Upper lobe of left lung (tissue), 6 donors: ENCODE results near the gene GRIK5. TPM values are rescaled to one million over a fixed set of nuclear protein-coding genes. Genes with fewer than 3 reads are reported as not detected.

ENCODE experiments used
- ATAC-seq, 2 donors: fragments of 200-7000 bp; cut with Tn5 transposase; one replicate each; pipeline ENCODE4 v1.9.1; 2022; ENCODE audit warnings: mild to moderate bottlenecking in 2 of 2, moderate library complexity in 2 of 2; ENCODE audit not compliant: low FRiP score in 2 of 2
- DNase-seq, 2 donors: peaks; one replicate each; pipeline ENCODE4 v3.0.0-alpha.2; 2019 to 2020
- H3K27ac ChIP-seq, 4 donors: fragments of 200-600 bp; sonication (generic); one replicate each; pipeline ENCODE4 v1.5.1; 2016 to 2019
- H3K27me3 ChIP-seq, 4 donors: fragments of 200-600 bp; sonication (generic); one replicate each; pipeline ENCODE4 v1.5.1; 2017 to 2019
- H3K36me3 ChIP-seq, 4 donors: fragments of 200-600 bp; sonication (generic); one replicate each; pipeline ENCODE4 v1.5.1; 2016 to 2019
- H3K4me1 ChIP-seq, 4 donors: fragments of 200-600 bp; sonication (generic); one replicate each; pipeline ENCODE4 v1.5.1; 2018 to 2019
- H3K4me3 ChIP-seq, 4 donors: fragments of 200-600 bp; sonication (generic); one replicate each; pipeline ENCODE4 v1.5.1; 2017 to 2019; ENCODE audit warnings: mild to moderate bottlenecking in 2 of 4, moderate library complexity in 1 of 4
- H3K9me3 ChIP-seq, 4 donors: fragments of 200-600 bp; sonication (generic); one replicate each; pipeline ENCODE4 v1.5.1; 2018 to 2019
- EP300 ChIP-seq, 4 donors: sonication (generic); formaldehyde crosslinking; IDR thresholded peaks; one replicate each; pipeline ENCODE4 v1.5.1; 2017; ENCODE audit warnings: antibody characterized with exemption in 4 of 4, control low read depth in 2 of 4
- POLR2A ChIP-seq, 4 donors: fragments of 450-650 bp; IDR thresholded peaks; one replicate each; pipeline ENCODE4 v1.5.1; 2016 to 2017; ENCODE audit warnings: antibody characterized with exemption in 4 of 4, mild to moderate bottlenecking in 2 of 4
- POLR2AphosphoS5 ChIP-seq, 2 donors: sonication (generic); formaldehyde crosslinking; IDR thresholded peaks; one replicate each; pipeline ENCODE4 v1.5.1; 2017; ENCODE audit warnings: antibody characterized with exemption in 2 of 2
- WGBS, 2 donors: methylation state at CpG; one replicate each; pipeline ENCODE4 v1.1.5; 2017 to 2018; 5-methylcytosine and 5-hydroxymethylcytosine counted together
- total RNA-seq, 6 donors: library from RNA; depleted of rRNA in 4 of 6; stranded (reverse); fragments of >200 nt in 4 of 6; gene quantifications; one replicate each; pipeline versions ENCODE4 v1.1.0 to v1.2.1, GENCODE V29; 2016 to 2021
- TF ChIP-seq, protein P1 (sequence below), 6 experiments: fragments of 450-650 bp in 4 of 6; fragments of 200-600 bp in 2 of 6; sonication (generic) in 2 of 6; IDR thresholded peaks; one replicate each; pipeline ENCODE4 v1.5.1; 2016 to 2019; ENCODE audit warnings: antibody characterized with exemption in 6 of 6
- donor health status: DM: no; HTN: no; CAD: no; lungs with moderate emphysema.
- donor health status: DM: no; HTN: yes; CAD: no; lungs with severe emphysema.

Gene GRIK5
- total RNA-seq, 6 donors from 2014 or later: 0.15 to 2.7 (median 0.54) TPM; not detected in 1

DNA sequence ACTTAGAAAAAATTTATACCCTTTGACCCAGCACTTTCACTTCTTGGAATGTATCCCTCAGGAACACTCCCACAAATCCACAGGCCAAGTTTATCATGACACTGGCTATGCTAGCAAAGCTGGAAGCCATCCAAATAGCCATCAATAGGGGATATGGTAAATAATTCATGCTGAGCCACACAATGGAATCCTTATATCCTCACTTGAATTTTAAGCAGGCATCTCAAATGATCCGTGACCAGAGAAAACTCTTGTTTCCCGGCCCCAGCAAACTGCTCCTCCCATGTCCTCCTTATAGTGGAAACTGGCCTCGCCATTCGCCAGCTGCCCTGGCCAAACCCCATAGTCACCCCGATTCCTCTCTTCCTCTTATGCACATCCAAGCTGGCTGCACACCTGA is 37.6 kb downstream of the GRIK5 start:
- no peaks in the 10 kb centered on the region for H3K9me3 ChIP-seq
- no peak for ATAC-seq
- no peaks in the 10 kb centered on the region for H3K27me3 ChIP-seq
- no peaks in the 10 kb centered on the region for H3K36me3 ChIP-seq
- no peak overlapping the region for H3K27ac ChIP-seq
- DNase-seq: no peak
- H3K4me3 ChIP-seq: no peak overlapping the region
- peaks cover 0 to 5% (median 0%) of the 10 kb centered on the region in 4 donors for H3K4me1 ChIP-seq
- 59 to 67% methylated on average over 5 of the region's 5 CpGs for WGBS, 2 donors
- TF ChIP-seq EP300 (IDR thresholded peaks at IDR 0.05) (no peak), POLR2AphosphoS5 (IDR thresholded peaks at IDR 0.05) (no peak), POLR2A (IDR thresholded peaks at IDR 0.05) (no peak)
- TF ChIP-seq, protein P1, sequence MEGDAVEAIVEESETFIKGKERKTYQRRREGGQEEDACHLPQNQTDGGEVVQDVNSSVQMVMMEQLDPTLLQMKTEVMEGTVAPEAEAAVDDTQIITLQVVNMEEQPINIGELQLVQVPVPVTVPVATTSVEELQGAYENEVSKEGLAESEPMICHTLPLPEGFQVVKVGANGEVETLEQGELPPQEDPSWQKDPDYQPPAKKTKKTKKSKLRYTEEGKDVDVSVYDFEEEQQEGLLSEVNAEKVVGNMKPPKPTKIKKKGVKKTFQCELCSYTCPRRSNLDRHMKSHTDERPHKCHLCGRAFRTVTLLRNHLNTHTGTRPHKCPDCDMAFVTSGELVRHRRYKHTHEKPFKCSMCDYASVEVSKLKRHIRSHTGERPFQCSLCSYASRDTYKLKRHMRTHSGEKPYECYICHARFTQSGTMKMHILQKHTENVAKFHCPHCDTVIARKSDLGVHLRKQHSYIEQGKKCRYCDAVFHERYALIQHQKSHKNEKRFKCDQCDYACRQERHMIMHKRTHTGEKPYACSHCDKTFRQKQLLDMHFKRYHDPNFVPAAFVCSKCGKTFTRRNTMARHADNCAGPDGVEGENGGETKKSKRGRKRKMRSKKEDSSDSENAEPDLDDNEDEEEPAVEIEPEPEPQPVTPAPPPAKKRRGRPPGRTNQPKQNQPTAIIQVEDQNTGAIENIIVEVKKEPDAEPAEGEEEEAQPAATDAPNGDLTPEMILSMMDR (IDR thresholded peaks at IDR 0.05): no peak

DNA sequence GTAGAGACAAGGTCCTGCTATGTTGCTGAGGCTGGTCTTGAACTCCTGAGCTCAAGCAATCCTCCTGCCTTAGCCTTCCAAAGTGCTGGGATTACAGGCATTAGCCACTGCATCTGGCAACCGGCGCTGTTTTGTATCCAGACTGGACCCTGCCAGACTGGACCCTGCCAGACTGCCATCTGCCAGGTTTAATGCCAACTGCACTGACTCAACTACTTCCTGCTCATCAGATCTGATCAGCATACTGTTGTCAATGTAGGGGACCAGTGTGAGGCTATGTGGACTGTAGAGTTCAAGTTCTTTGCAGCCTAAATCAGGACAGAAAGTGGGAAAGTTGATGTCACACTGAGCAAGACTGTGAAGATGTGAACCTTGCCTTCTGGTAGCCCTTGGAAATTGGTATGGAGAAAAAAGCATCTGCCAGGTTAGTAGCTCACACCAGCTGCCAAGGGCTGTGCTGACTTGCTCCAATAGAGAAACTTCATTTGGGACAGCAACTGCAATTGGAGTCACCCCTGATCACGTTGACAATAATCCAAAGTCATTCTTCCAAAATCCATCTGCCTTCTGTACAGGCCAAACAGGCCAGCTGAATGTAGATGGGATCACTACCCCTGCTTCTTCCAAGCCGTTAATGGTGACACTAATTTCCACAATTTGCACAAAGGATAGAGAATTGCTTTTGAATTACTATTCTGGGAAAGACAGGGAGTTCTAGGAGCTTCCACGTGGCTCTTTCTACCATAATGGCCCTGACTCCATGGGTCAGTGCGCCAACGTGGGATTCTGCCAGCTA is 39.2 kb downstream of the GRIK5 start:
- H3K36me3 ChIP-seq: no peaks in the 10 kb centered on the region
- no peak for ATAC-seq
- no peak overlapping the region for H3K4me3 ChIP-seq
- peaks cover 0 to 5% (median 0%) of the 10 kb centered on the region in 4 donors for H3K4me1 ChIP-seq
- TF ChIP-seq, protein P1 (IDR thresholded peaks at IDR 0.05): no peak
- TF ChIP-seq POLR2A (IDR thresholded peaks at IDR 0.05) (no peak), EP300 (IDR thresholded peaks at IDR 0.05) (no peak), POLR2AphosphoS5 (IDR thresholded peaks at IDR 0.05) (no peak)
- no peak overlapping the region for H3K27ac ChIP-seq
- WGBS, 2 donors: 69 to 76% methylated on average over 7 of the region's 7 CpGs
- no peak for DNase-seq
- no peaks in the 10 kb centered on the region for H3K27me3 ChIP-seq
- H3K9me3 ChIP-seq: no peaks in the 10 kb centered on the region

DNA sequence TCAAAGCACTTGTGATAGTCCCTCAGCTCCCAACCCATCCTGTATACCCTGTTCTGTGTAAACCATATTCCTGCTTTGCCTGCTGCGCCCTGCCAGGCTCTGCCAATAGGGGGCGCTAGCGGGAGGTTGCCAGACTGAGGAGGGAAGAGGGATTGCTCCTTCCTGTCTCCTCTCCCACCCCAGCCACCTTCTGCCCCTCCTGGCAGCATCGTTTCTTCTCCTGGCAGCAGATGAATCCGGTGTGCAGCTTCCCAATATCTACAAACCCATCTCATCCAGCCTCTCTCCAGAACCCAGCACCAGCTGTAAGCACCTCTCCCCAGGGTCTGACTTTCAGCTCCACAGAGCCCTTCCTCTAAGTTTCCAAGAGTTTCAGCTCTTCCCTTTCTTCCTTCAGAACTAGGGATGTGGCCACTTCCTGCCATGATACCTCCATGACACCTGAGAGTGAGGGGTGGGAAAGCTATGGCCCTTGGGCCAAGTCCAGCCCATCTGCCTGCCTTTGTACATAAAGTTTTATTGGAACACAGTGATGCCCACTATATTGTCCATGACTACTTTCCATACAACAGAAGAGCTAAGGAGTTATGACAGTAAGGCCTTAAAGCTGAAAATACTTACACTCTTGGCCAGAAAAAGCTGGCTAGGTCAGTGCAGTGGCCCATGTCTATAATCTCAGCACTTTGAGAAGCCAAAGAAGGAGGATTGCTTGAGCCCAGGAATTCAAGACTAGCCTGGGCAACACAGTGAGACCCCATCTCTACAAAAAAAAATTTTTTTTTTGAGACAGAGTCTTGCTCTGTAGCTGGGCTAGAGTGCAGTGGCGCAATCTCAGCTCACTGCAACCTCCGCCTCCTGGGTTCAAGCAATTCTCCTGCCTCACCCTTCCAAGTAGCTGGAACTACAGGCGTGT is 41.4 kb downstream of the GRIK5 start:
- no peak overlapping the region for H3K27ac ChIP-seq
- TF ChIP-seq, protein P1 (IDR thresholded peaks at IDR 0.05): peak in 1 of 6 experiments; percentile 7
- TF ChIP-seq EP300 (IDR thresholded peaks at IDR 0.05) (no peak), POLR2AphosphoS5 (IDR thresholded peaks at IDR 0.05) (no peak), POLR2A (IDR thresholded peaks at IDR 0.05) (no peak)
- WGBS, 2 donors: 63 to 71% methylated on average over 8 of the region's 8 CpGs
- H3K4me1 ChIP-seq: no peaks in the 10 kb centered on the region
- H3K27me3 ChIP-seq: no peaks in the 10 kb centered on the region
- no peaks in the 10 kb centered on the region for H3K9me3 ChIP-seq
- ATAC-seq (no peak), DNase-seq (no peak)
- no peak overlapping the region for H3K4me3 ChIP-seq
- H3K36me3 ChIP-seq: no peaks in the 10 kb centered on the region

DNA sequence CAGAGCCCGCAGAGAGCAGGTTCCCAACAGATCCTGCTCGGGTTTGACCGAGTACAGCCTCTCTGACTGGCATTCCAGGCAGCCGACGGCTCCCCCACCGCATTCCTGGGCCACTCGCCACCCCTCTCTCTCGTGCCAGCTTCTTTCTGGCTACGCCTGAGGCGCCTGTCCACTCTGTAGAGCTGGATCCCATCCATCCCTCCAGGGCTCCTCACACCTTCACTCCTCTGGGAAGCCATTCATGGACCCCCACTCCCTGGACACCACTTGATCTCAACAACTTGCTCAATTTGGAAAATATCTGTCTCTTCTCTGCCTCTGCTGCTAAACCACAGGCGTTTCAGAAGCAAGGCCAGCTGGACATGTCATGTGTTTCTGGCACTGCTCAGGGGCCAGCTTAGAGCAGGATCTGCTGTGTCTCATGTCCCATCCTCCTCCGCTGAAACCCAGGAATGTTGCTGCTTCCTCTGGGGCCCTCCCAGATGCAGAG is 45.3 kb downstream of the GRIK5 start:
- Histone ChIP-seq H3K27ac (peak overlapping the region in 1 of 4 donors; percentile 57), H3K4me3 (no peak overlapping the region)

DNA sequence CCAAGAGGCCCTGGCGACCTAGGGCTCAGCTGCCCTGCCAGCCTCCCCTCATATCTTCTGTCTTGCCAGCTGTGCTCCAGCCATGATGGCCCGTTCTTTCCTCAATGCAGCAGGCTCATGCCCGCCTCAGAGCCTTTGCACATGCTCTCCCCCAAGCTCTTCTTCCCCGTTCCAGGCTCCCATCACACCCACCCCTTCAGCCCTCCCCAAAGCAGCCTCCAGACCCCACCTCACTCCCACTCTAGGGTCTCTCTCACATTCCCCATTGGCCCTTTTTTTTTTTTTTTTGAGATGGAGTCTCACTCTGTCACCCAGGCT is 46.1 kb downstream of the GRIK5 start:
- H3K9me3 ChIP-seq: no peaks in the 10 kb centered on the region
- no peaks in the 10 kb centered on the region for H3K36me3 ChIP-seq
- H3K4me1 ChIP-seq: no peaks in the 10 kb centered on the region
- WGBS, 2 donors: 77 to 90% methylated on average over 4 of the region's 4 CpGs
- no peak overlapping the region for H3K27ac ChIP-seq
- TF ChIP-seq EP300 (IDR thresholded peaks at IDR 0.05): no peak
- no peak for TF ChIP-seq POLR2AphosphoS5 (IDR thresholded peaks at IDR 0.05)
- TF ChIP-seq POLR2A (IDR thresholded peaks at IDR 0.05): no peak
- TF ChIP-seq, protein P1 (IDR thresholded peaks at IDR 0.05): no peak
- ATAC-seq (no peak), DNase-seq (no peak)
- no peaks in the 10 kb centered on the region for H3K27me3 ChIP-seq
- no peak overlapping the region for H3K4me3 ChIP-seq

More for the DNA sequence above, 45.3 kb downstream of the GRIK5 start:
- no peaks in the 10 kb centered on the region for H3K36me3 ChIP-seq
- no peaks in the 10 kb centered on the region for H3K4me1 ChIP-seq
- DNase-seq (peak; percentile 26 to 66), ATAC-seq (peak in 1 of 2 donors; percentile 15)
- 51 to 55% methylated on average over 9 to 12 of the region's 12 CpGs for WGBS, 2 donors
- H3K27me3 ChIP-seq: no peaks in the 10 kb centered on the region
- H3K9me3 ChIP-seq: no peaks in the 10 kb centered on the region
- TF ChIP-seq POLR2AphosphoS5 (IDR thresholded peaks at IDR 0.05) (peak; percentile 12 to 33), POLR2A (IDR thresholded peaks at IDR 0.05) (no peak)
